H1 (cell line): Measurements from ENCODE around the gene EXOG. TPM values are rescaled to one million over a fixed set of nuclear protein-coding genes. Genes with fewer than 3 reads are reported as not detected.

Experiments used
- CTCF ChIA-PET: fragments of 300-600 bp; sonication (Branson Sonifier 250); formaldehyde crosslinking; loops from one replicate; lab custom pipeline; 2021; ENCODE audit not compliant: partially characterized antibody; lab: Charles Lee
- POLR2A ChIA-PET: fragments of 300-600 bp; sonication (Branson Sonifier 250); formaldehyde crosslinking; loops from one replicate; lab custom pipeline; 2021; ENCODE audit warnings: inconsistent platforms; ENCODE audit not compliant: partially characterized antibody; lab: Charles Lee
- DNase-seq, 2 experiments: peaks; one replicate each; pipeline versions ENCODE4 v3.0.0 to v3.0.0-alpha.2; 2010 to 2022; ENCODE audit warnings: low spot score in 2 of 2, low read depth in 1 of 2, mixed read lengths in 1 of 2
- FAIRE-seq: peaks from 2 replicates; lab custom pipeline; 2011; peaks lifted over from hg19 to GRCh38; lab: Jason Lieb, UNC
- H2AFZ ChIP-seq: 2 replicates; pipeline ENCODE4 v1.8.1; 2012; ENCODE audit warnings: low read length, inconsistent platforms
- H2AK5ac ChIP-seq: 2 replicates; pipeline ENCODE4 v1.6.1; 2013; ENCODE audit warnings: low read depth, low read length
- H2BK120ac ChIP-seq: replicated peaks from 2 replicates; pipeline ENCODE3; 2013; ENCODE audit warnings: low read depth, low read length, inconsistent platforms
- H2BK12ac ChIP-seq: 2 replicates; pipeline ENCODE4 v1.6.1; 2013; ENCODE audit warnings: low read depth, low read length
- H2BK15ac ChIP-seq: 2 replicates; pipeline ENCODE4 v1.6.1; 2013; ENCODE audit warnings: low read length
- H2BK20ac ChIP-seq: 2 replicates; pipeline ENCODE4 v1.6.1; 2013; ENCODE audit warnings: low read length
- H2BK5ac ChIP-seq: 2 replicates; pipeline ENCODE4 v1.6.1; 2013; ENCODE audit warnings: low read depth, low read length
- H3K14ac ChIP-seq: 2 replicates; pipeline ENCODE4 v1.6.1; 2013; ENCODE audit warnings: inconsistent platforms; ENCODE audit not compliant: insufficient read length
- H3K18ac ChIP-seq: 2 replicates; pipeline ENCODE4 v1.6.1; 2013; ENCODE audit warnings: low read length; ENCODE audit errors: extremely low read depth
- H3K23ac ChIP-seq: 2 replicates; pipeline ENCODE4 v1.6.1; 2013; ENCODE audit warnings: inconsistent platforms; ENCODE audit not compliant: insufficient read length
- H3K23me2 ChIP-seq: 2 replicates; pipeline ENCODE4 v1.6.1; 2013; ENCODE audit warnings: low read depth, low read length
- H3K27ac ChIP-seq: 2 replicates; pipeline ENCODE4 v1.6.1; 2011; ENCODE audit warnings: low read depth, low read length, inconsistent platforms
- H3K27me3 ChIP-seq, 4 experiments: replicated peaks in 1 of 4; 1 replicate in 1 of 4; 2 replicates in 3 of 4; pipeline versions ENCODE4 v1.6.1 to v1.8.1; 2011 to 2013; ENCODE audit warnings: low read length in 3 of 4, mild to moderate bottlenecking in 3 of 4, inconsistent platforms in 2 of 4, mixed read lengths in 2 of 4, moderate library complexity in 1 of 4; ENCODE audit not compliant: control insufficient read depth in 3 of 4, insufficient read depth in 3 of 4; ENCODE audit errors: extremely low read depth in 1 of 4
- H3K36me3 ChIP-seq, 4 experiments: 2 replicates each; pipeline versions ENCODE4 v1.6.1 to v1.8.1; 2011 to 2013; ENCODE audit warnings: mild to moderate bottlenecking in 4 of 4, low read length in 3 of 4, moderate library complexity in 2 of 4, control low read depth in 1 of 4, inconsistent platforms in 1 of 4; ENCODE audit not compliant: insufficient read depth in 4 of 4, control insufficient read depth in 2 of 4
- H3K4ac ChIP-seq: replicated peaks from 2 replicates; pipeline ENCODE3; 2013; ENCODE audit warnings: low read length, low read depth, mixed read lengths, inconsistent platforms; ENCODE audit not compliant: insufficient read length
- H3K4me1 ChIP-seq, 4 experiments: replicated peaks in 1 of 4; 1 replicate in 1 of 4; 2 replicates in 3 of 4; pipeline versions ENCODE4 v1.6.1 to v1.8.1; 2011 to 2013; ENCODE audit warnings: low read length in 3 of 4, inconsistent platforms in 2 of 4, mixed read lengths in 1 of 4; ENCODE audit not compliant: insufficient read depth in 4 of 4, control insufficient read depth in 3 of 4
- H3K4me2 ChIP-seq, 2 experiments: 2 replicates each; pipeline versions ENCODE4 v1.6.1 to v1.8.1; 2011 to 2013; ENCODE audit warnings: low read depth in 2 of 2, low read length in 2 of 2, control low read depth in 1 of 2, inconsistent platforms in 1 of 2, mild to moderate bottlenecking in 1 of 2; ENCODE audit not compliant: insufficient read depth in 1 of 2
- H3K4me3 ChIP-seq, 4 experiments: fragments of 200-600, 300-600 bp in 1 of 4; sonication (generic), shearing (Covaris generic), sonication (Bioruptor Twin) in 1 of 4; 2 replicates each; pipeline versions ENCODE4 v1.5.1 to v1.8.1; 2011 to 2016; ENCODE audit warnings: low read length in 4 of 4, low read depth in 3 of 4, control low read depth in 2 of 4, inconsistent platforms in 2 of 4, mild to moderate bottlenecking in 2 of 4, mixed read lengths in 1 of 4, moderate library complexity in 1 of 4; ENCODE audit not compliant: insufficient read depth in 2 of 4; ENCODE audit errors: extremely low read depth in 1 of 4
- H3K56ac ChIP-seq: replicated peaks from 2 replicates; pipeline ENCODE3; 2013; ENCODE audit warnings: low read depth, mild to moderate bottlenecking, mixed read lengths, low read length, inconsistent platforms; ENCODE audit not compliant: insufficient read length
- H3K79me1 ChIP-seq: 2 replicates; pipeline ENCODE4 v1.6.1; 2013; ENCODE audit warnings: low read depth, low read length, control low read depth
- H3K79me2 ChIP-seq, 2 experiments: 2 replicates each; pipeline versions ENCODE4 v1.6.1 to v1.8.1; 2012 to 2013; ENCODE audit warnings: low read length in 2 of 2, mild to moderate bottlenecking in 2 of 2, inconsistent platforms in 1 of 2; ENCODE audit not compliant: insufficient read depth in 2 of 2, control insufficient read depth in 1 of 2
- H3K9ac ChIP-seq, 4 experiments: replicated peaks in 1 of 4; 1 replicate in 1 of 4; 2 replicates in 3 of 4; pipeline versions ENCODE4 v1.6.1 to v1.8.1; 2011 to 2013; ENCODE audit warnings: low read depth in 3 of 4, low read length in 3 of 4, control low read depth in 2 of 4, mild to moderate bottlenecking in 2 of 4, moderate library complexity in 2 of 4, inconsistent platforms in 1 of 4; ENCODE audit errors: extremely low read depth in 1 of 4
- H3K9me3 ChIP-seq, 2 experiments: 2 replicates each; pipeline versions ENCODE4 v1.6.1 to v1.8.1; 2012 to 2013; ENCODE audit warnings: mild to moderate bottlenecking in 2 of 2, moderate library complexity in 2 of 2, control low read depth in 1 of 2, inconsistent platforms in 1 of 2, low read depth in 1 of 2, low read length in 1 of 2, mixed read lengths in 1 of 2; ENCODE audit not compliant: insufficient read depth in 2 of 2
- H4K20me1 ChIP-seq, 2 experiments: replicated peaks in 1 of 2; 2 replicates each; pipeline versions ENCODE3 to v1.8.1; 2011 to 2013; ENCODE audit warnings: inconsistent platforms in 2 of 2, low read length in 2 of 2, mild to moderate bottlenecking in 1 of 2; ENCODE audit not compliant: insufficient read depth in 2 of 2, control insufficient read depth in 1 of 2
- H4K5ac ChIP-seq: 2 replicates; pipeline ENCODE4 v1.6.1; 2013; ENCODE audit warnings: low read length, low read depth, mixed read lengths, inconsistent platforms; ENCODE audit not compliant: insufficient read length
- H4K8ac ChIP-seq: 2 replicates; pipeline ENCODE4 v1.8.0; 2013; ENCODE audit warnings: mild to moderate bottlenecking, moderate library complexity, low read length, inconsistent platforms; ENCODE audit not compliant: insufficient read depth; ENCODE audit errors: extremely low read depth
- H4K91ac ChIP-seq: replicated peaks from 2 replicates; pipeline ENCODE3; 2013; ENCODE audit warnings: low read length, mixed read lengths, inconsistent platforms; ENCODE audit not compliant: insufficient read length
- CBX8 ChIP-seq: fragments of 300-800, 300-1000 bp; sonication (generic); IDR thresholded peaks from 2 replicates; pipeline ENCODE4 v1.7.1; 2016; ENCODE audit warnings: low read depth, low read length, borderline replicate concordance
- CTBP2 ChIP-seq: IDR thresholded peaks from 2 replicates; pipeline ENCODE4 v1.7.0; 2011; ENCODE audit warnings: borderline replicate concordance, mild to moderate bottlenecking, moderate library complexity, mixed read lengths, low read length; ENCODE audit not compliant: insufficient read depth, insufficient read length
- GTF2F1 ChIP-seq: IDR thresholded peaks from 2 replicates; pipeline ENCODE4 v1.6.1; 2012; ENCODE audit warnings: low read depth, low read length, improper control_type of control experiment, borderline replicate concordance
- JUND ChIP-seq: IDR thresholded peaks from 2 replicates; pipeline ENCODE4 v1.6.1; 2011; ENCODE audit warnings: mild to moderate bottlenecking, improper control_type of control experiment, low read length
- KDM1A ChIP-seq: fragments of 200-600, 300-600 bp; sonication (generic); IDR thresholded peaks from 2 replicates; pipeline ENCODE4 v1.7.1; 2016; ENCODE audit warnings: mild to moderate bottlenecking, low read length, borderline replicate concordance
- KDM5A ChIP-seq: fragments of 200-600 bp; IDR thresholded peaks from 2 replicates; pipeline ENCODE4 v1.7.1; 2012; ENCODE audit warnings: mild to moderate bottlenecking, low read length, inconsistent platforms, mixed read lengths
- RFX5 ChIP-seq: IDR thresholded peaks from 2 replicates; pipeline ENCODE4 v1.6.1; 2011; ENCODE audit warnings: low read depth, low read length, improper control_type of control experiment, borderline replicate concordance
- SRF ChIP-seq: IDR thresholded peaks from 2 replicates; pipeline ENCODE4 v1.6.1; 2011; ENCODE audit warnings: mild to moderate bottlenecking, low read depth, low read length, moderate library complexity
- TBP ChIP-seq: IDR thresholded peaks from 2 replicates; pipeline ENCODE4 v1.6.1; 2011; ENCODE audit warnings: low read depth, low read length, improper control_type of control experiment
- TEAD4 ChIP-seq: IDR thresholded peaks from 2 replicates; pipeline ENCODE4 v1.6.1; 2012; ENCODE audit warnings: low read depth, low read length, inconsistent platforms, mixed read lengths
- YY1 ChIP-seq: IDR thresholded peaks from 2 replicates; pipeline ENCODE4 v1.6.1; 2011; ENCODE audit warnings: low read depth, mild to moderate bottlenecking, low read length
- ZNF274 ChIP-seq: IDR thresholded peaks from 2 replicates; pipeline ENCODE4 v1.7.0; 2012; ENCODE audit warnings: low read length, borderline replicate concordance; ENCODE audit errors: extremely low read depth
- whole genome bisulfite sequencing, 2 experiments: shearing (Covaris generic) in 1 of 2; methylation state at CpG; one replicate each; pipeline versions ENCODE4 v1.1.6 to v1.1.7; 2013 to 2015; ENCODE audit warnings: low lambda C conversion rate in 2 of 2, mixed read lengths in 2 of 2, inconsistent platforms in 1 of 2, low coverage in 1 of 2, missing lambda C conversion rate in 1 of 2; ENCODE audit not compliant: insufficient replicate concordance in 2 of 2, insufficient coverage in 1 of 2, insufficient read length in 1 of 2; ENCODE audit errors: extremely low coverage in 1 of 2, missing lambda C conversion rate in 1 of 2; 5-methylcytosine and 5-hydroxymethylcytosine counted together
- polyA plus RNA-seq, 7 experiments: library from polyadenylated mRNA; depleted of rRNA in 3 of 7; stranded (reverse) in 5 of 7; unstranded in 2 of 7; fragments of >200 nt in 5 of 7; fragments of 200-250 nt in 2 of 7; gene quantifications; 1 replicate in 5 of 7; 2 replicates in 1 of 7; 4 replicates in 1 of 7; pipeline versions ENCODE4 v1.2.1 to v1.2.3, GENCODE V29; 2011 to 2013; ENCODE audit warnings: missing spikeins in 2 of 7, mixed read lengths in 2 of 7
- total RNA-seq: library from RNA; stranded (reverse); fragmentation: NEBNext Ultra II Directional; extraction: Animal tissue kit (Norgen Biotek cat#: 25700); gene quantifications from 2 replicates; pipeline ENCODE4 v1.2.1, GENCODE V29; 2021

EXOG gene
- total and polyA plus RNA-seq, 2 of the 8 experiments (the other 6 are each of a cell fraction or from before 2014, with no cell fraction given): 7.2 to 12.9 TPM

DNA sequence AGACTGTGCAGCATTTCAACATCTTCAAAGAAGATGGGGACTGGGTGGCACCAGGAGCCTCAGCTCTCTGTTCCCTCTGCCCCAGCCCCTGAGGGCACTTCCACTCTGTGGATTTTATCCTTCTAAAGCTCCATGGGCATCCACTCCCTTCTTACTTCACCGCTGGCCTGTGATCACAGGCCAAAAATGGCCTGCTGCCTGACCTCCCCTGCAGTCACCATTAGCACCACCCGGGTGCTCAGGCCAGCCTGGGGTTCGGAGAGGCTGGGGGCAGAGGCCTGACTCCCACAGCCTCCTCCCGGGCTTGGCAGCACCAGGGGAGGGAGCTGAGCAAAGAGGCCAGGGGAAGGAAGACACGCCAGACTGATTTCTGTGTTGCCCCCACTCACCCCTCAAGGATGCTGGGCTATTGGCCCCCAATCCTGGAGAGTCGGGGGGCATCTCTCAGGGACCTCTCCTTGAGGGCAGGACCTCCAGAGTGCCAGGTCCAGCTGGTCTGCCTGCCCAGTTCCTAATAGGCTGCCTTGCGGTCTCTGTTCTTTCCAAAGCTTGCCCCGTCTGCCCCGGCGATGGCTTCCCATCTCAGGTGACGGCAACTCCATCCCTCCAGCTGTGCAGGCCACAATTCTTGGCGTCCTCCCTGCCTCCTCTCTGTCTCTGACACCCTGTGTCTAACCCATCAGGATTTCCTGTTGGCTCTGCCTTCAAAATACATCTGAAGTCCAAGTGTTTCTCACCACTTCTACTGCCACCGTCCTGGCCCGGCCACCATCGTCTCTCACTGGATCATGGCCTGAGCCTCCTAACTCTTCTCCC is 67.1 kb downstream of the EXOG start:
- no peaks in the 10 kb centered on the region for H3K79me1 ChIP-seq
- DNase-seq (no peak), FAIRE-seq (no peak)
- H3K56ac ChIP-seq: no peak overlapping the region
- H3K4ac ChIP-seq: no peak overlapping the region
- peaks cover 0 to 1% of the 10 kb centered on the region in 2 experiments for H4K20me1 ChIP-seq
- H2BK5ac ChIP-seq: no peak overlapping the region
- H2BK20ac ChIP-seq: no peak overlapping the region
- no peak overlapping the region for H2AFZ ChIP-seq
- no peak overlapping the region for H3K18ac ChIP-seq
- no peak overlapping the region for H2BK120ac ChIP-seq
- 0 out of 2 replicates have a peak overlapping the region, but pooled peaks have one; percentile 2 for H4K8ac ChIP-seq
- no peaks in the 10 kb centered on the region for H3K36me3 ChIP-seq
- H3K27me3 ChIP-seq: no peaks in the 10 kb centered on the region
- POLR2A ChIA-PET: interaction anchor here (1.3 kb wide), 1 partner anchor 11 kb away, joined by 4 read pairs; no protein-coding TSS in a partner anchor
- no peak overlapping the region for H4K91ac ChIP-seq
- H2BK15ac ChIP-seq: no peak overlapping the region
- no peak overlapping the region for H3K14ac ChIP-seq
- H2AK5ac ChIP-seq: no peak overlapping the region
- H4K5ac ChIP-seq: no peak overlapping the region
- no peak overlapping the region for H3K9ac ChIP-seq
- H3K23me2 ChIP-seq: no peaks in the 10 kb centered on the region
- H3K9me3 ChIP-seq: no peaks in the 10 kb centered on the region
- WGBS, 2 experiments: 94% methylated on average over 15 of the region's 15 CpGs; no CpG with 5 or more reads in 1 of the 2 experiments
- H3K23ac ChIP-seq: no peak overlapping the region
- no peaks in the 10 kb centered on the region for H3K79me2 ChIP-seq
- no peak overlapping the region for H3K27ac ChIP-seq
- no peak overlapping the region for H3K4me3 ChIP-seq
- no peak overlapping the region for H2BK12ac ChIP-seq
- CTCF ChIA-PET: interaction anchor here (0.6 to 3.4 kb wide), 7 partner anchors 9 to 676 kb away, joined by 3 to 15 read pairs (median 3); no protein-coding TSS in a partner anchor
- no peak overlapping the region for H3K4me2 ChIP-seq
- no peaks in the 10 kb centered on the region for H3K4me1 ChIP-seq
- TF ChIP-seq TBP: no peak
- no peak for TF ChIP-seq KDM1A
- no peak for TF ChIP-seq KDM5A
- no peak for TF ChIP-seq SRF
- TF ChIP-seq CTBP2: no peak
- TF ChIP-seq YY1: no peak
- TF ChIP-seq RFX5: no peak
- TF ChIP-seq ZNF274: no peak
- no peak for TF ChIP-seq GTF2F1
- TF ChIP-seq CBX8: no peak
- no peak for TF ChIP-seq JUND
- no peak for TF ChIP-seq TEAD4
